Stimulated activated CD8-positive, alpha-beta memory T cell treated with anti-CD3 and anti-CD28 coated beads, Interleukin-15, amount 100 ng/mL, for 1 hour (primary cell): Measurements from ENCODE around the gene RASIP1.

ENCODE experiments used
- DNase-seq: peaks from one replicate; pipeline ENCODE4 v3.0.0-alpha.2; 2020; ENCODE audit warnings: low read depth

Gene RASIP1

GRCh38 chr19:48673436-48674100 is 66.8 kb downstream of the RASIP1 start:
- DNase-seq = no peak

- DNase-seq = no peak
These were observed 67.4 kb downstream of the RASIP1 start, which contains the start of gene NTN5 for GRCh38 chr19:48672994-48673393. Gene NTN5 (minus strand): TSS chr19:48673017. CDS start chr19:48670986, 2,031 bp downstream.

GRCh38 chr19:48671446-48671995 is 68.9 kb downstream of the RASIP1 start:
- DNase-seq = no peak

- no peak for DNase-seq
These were observed 69.5 kb downstream of the RASIP1 start for GRCh38 chr19:48670699-48671445.
